Activated B cell treated with CpG ODN at 0.5 μM for 24 hours (primary cell): ENCODE measurements around the gene SRPK2. TPM values are rescaled to one million over a fixed set of nuclear protein-coding genes. Genes with fewer than 3 reads are reported as not detected.

ENCODE experiments used
- ATAC-seq: fragments of 200-7000 bp; cut with Tn5 transposase; one replicate; pipeline ENCODE4 v1.10.0; 2021; ENCODE audit warnings: low read depth, mild to moderate bottlenecking, moderate library complexity
- CTCF ChIA-PET: fragments of 350-600 bp; sonication (Branson Sonifier 250); formaldehyde crosslinking; loops from one replicate; lab custom pipeline; 2021; ENCODE audit warnings: antibody characterized with exemption; lab: Charles Lee
- POLR2A ChIA-PET: fragments of 350-600 bp; sonication (Branson Sonifier 250); formaldehyde crosslinking; loops from one replicate; lab custom pipeline; 2021; ENCODE audit warnings: antibody characterized with exemption; lab: Charles Lee
- DNase-seq: peaks from one replicate; pipeline ENCODE4 v3.0.0; 2022
- H3K27ac Mint-ChIP-seq: one replicate; pipeline ENCODE4 v1.8.0; 2020; ENCODE audit warnings: mixed read lengths
- H3K27me3 Mint-ChIP-seq: one replicate; pipeline ENCODE4 v1.8.0; 2021; ENCODE audit warnings: mixed read lengths
- H3K36me3 Mint-ChIP-seq: one replicate; pipeline ENCODE4 v1.8.0; 2021; ENCODE audit warnings: low read depth, mixed read lengths
- H3K4me1 Mint-ChIP-seq: one replicate; pipeline ENCODE4 v1.8.0; 2021; ENCODE audit warnings: mixed read lengths
- H3K4me3 Mint-ChIP-seq: one replicate; pipeline ENCODE4 v1.8.0; 2020; ENCODE audit warnings: mild to moderate bottlenecking, mixed read lengths
- H3K9me3 Mint-ChIP-seq: one replicate; pipeline ENCODE4 v1.8.0; 2020; ENCODE audit warnings: mixed read lengths
- CTCF ChIP-seq: fragments of 200-600 bp; IDR thresholded peaks from one replicate; pipeline ENCODE4 v1.8.0; 2022; ENCODE audit warnings: antibody characterized with exemption, mild to moderate bottlenecking
- intact Hi-C: fragments of 100-400 bp; cut with micrococcal nuclease; formaldehyde crosslinking; loops from one replicate; pipeline ENCODE4 v1.15.1; 2024
- total RNA-seq: library from RNA; stranded (reverse); gene quantifications from 2 replicates; pipeline ENCODE4 v1.2.3, GENCODE V29; 2022

The SRPK2 gene
- total RNA-seq, 1 donor from 2014 or later, result 59.2 TPM

GRCh38 chr7:105345725-105346124 is 43.0 kb downstream of the SRPK2 start:
- H3K27me3 Mint-ChIP-seq, result no peaks in the 10 kb centered on the region
- intact Hi-C loops, result no loop called here
- peak overlapping the region; percentile 7 for H3K4me3 Mint-ChIP-seq
- no peak for TF ChIP-seq CTCF
- peak; percentile 45 for ATAC-seq
- ChIA-PET CTCF (interaction anchor here (1.0 to 1.4 kb wide), 3 partner anchors 8 to 84 kb away, joined by 3 to 4 read pairs (median 3); no protein-coding TSS in a partner anchor), POLR2A (interaction anchor here (0.5 to 1.5 kb wide), 5 partner anchors 42 to 1194 kb away, joined by 3 to 10 read pairs (median 5); no protein-coding TSS in a partner anchor)
- no peaks in the 10 kb centered on the region for H3K9me3 Mint-ChIP-seq
- H3K36me3 Mint-ChIP-seq, result no peaks in the 10 kb centered on the region
- DNase-seq, result no peak
- peak overlapping the region; percentile 76 for H3K27ac Mint-ChIP-seq
- peaks cover 74% of the 10 kb centered on the region for H3K4me1 Mint-ChIP-seq

GRCh38 chr7:105345003-105345402 is 43.7 kb downstream of the SRPK2 start:
- intact Hi-C loops, result no loop called here
- Mint-ChIP-seq H3K36me3 (no peaks in the 10 kb centered on the region), H3K9me3 (no peaks in the 10 kb centered on the region), H3K4me3 (no peak overlapping the region), H3K27me3 (no peaks in the 10 kb centered on the region), H3K27ac (peak overlapping the region; percentile 76), H3K4me1 (peaks cover 70% of the 10 kb centered on the region)
- TF ChIP-seq CTCF, result no peak
- DNase-seq (no peak), ATAC-seq (no peak)
- CTCF ChIA-PET, result interaction anchor here (1.0 to 1.4 kb wide), 3 partner anchors 8 to 85 kb away, joined by 3 to 4 read pairs (median 3); no protein-coding TSS in a partner anchor
- POLR2A ChIA-PET, result interaction anchor here (0.6 to 1.5 kb wide), 5 partner anchors 10 to 399 kb away, joined by 3 to 6 read pairs (median 4); no protein-coding TSS in a partner anchor

GRCh38 chr7:105339404-105340323 is 49.1 kb downstream of the SRPK2 start:
- DNase-seq (no peak), ATAC-seq (no peak)
- TF ChIP-seq CTCF, result no peak
- Mint-ChIP-seq H3K4me3 (no peak overlapping the region), H3K27ac (no peak overlapping the region), H3K27me3 (no peaks in the 10 kb centered on the region), H3K9me3 (no peaks in the 10 kb centered on the region), H3K4me1 (peaks cover 38% of the 10 kb centered on the region), H3K36me3 (peaks cover 1% of the 10 kb centered on the region)
- ChIA-PET CTCF (interaction anchor here (0.6 to 1.1 kb wide), 3 partner anchors 17 to 210 kb away, joined by 3 read pairs; no protein-coding TSS in a partner anchor), POLR2A (interaction anchor here (0.6 to 0.7 kb wide), 3 partner anchors 8 to 190 kb away, joined by 3 to 7 read pairs (median 7); no protein-coding TSS in a partner anchor)
- intact Hi-C loops, result loop anchor here (5.0 to 10.0 kb wide), 2 partner anchors 45 to 197 kb away; partner anchors contain the start of gene SRPK2

DNA sequence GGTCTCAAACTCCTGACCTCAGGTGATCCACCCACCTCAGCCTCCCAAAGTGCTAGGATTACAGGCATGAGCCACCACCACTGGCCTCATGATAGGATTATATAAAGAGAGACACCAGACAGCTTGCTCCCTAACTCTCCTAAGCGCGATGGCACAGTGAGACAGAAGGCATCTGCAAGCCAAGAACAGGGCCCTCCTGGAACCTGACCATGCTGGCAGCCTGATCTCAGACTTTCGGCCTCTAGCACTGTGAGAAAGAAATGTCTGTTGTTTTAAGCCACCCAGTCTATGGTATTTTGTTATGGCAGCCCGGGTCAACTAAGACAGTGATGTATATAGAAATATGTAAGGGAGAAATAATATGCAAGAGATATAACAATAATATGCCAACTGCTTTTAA is 51.2 kb downstream of the SRPK2 start:
- DNase-seq, result no peak
- peaks cover 23% of the 10 kb centered on the region for H3K4me1 Mint-ChIP-seq
- ATAC-seq, result no peak
- no peak overlapping the region for H3K27ac Mint-ChIP-seq
- H3K4me3 Mint-ChIP-seq, result no peak overlapping the region
- no peaks in the 10 kb centered on the region for H3K27me3 Mint-ChIP-seq
- ChIA-PET POLR2A (interaction anchor here (0.7 kb wide), 2 partner anchors 15 to 109 kb away, joined by 4 read pairs; no protein-coding TSS in a partner anchor), CTCF (interaction anchor here (1.1 to 1.9 kb wide), 2 partner anchors 8 to 15 kb away, joined by 4 read pairs; no protein-coding TSS in a partner anchor)
- intact Hi-C loops, result loop anchor here (2.0 to 10.0 kb wide), 4 partner anchors 15 to 415 kb away; partner anchors contain the start of gene SRPK2
- H3K36me3 Mint-ChIP-seq, result peaks cover 1% of the 10 kb centered on the region
- no peak for TF ChIP-seq CTCF
- no peaks in the 10 kb centered on the region for H3K9me3 Mint-ChIP-seq
